IMR-90 (cell line): Measurements from ENCODE around the gene LIPG. TPM values are rescaled to one million over a fixed set of nuclear protein-coding genes. Genes with fewer than 3 reads are reported as not detected.

Experiments used
- ATAC-seq: fragments of 200-7000 bp; cut with Tn5 transposase; 2 replicates; pipeline ENCODE4 v1.9.1; 2020; ENCODE audit warnings: low read depth, mild to moderate bottlenecking, moderate library complexity
- BruUV-seq: library from RNA; stranded (reverse); fragments of 400-500 nt; replicated peaks from 2 replicates; lab custom pipeline; 2021; lab: Mats Ljungman, UMichigan
- CTCF ChIA-PET: fragments of 300-600 bp; formaldehyde crosslinking; extraction: SDS; loops from one replicate; lab custom pipeline; 2021; ENCODE audit warnings: antibody characterized with exemption; lab: Yijun Ruan, JAX
- POLR2A ChIA-PET: fragments of 300-600 bp; sonication (Branson Sonifier 250); formaldehyde crosslinking; loops from one replicate; lab custom pipeline; 2022; ENCODE audit warnings: antibody characterized with exemption; ENCODE audit not compliant: unreplicated experiment; lab: Charles Lee
- DNase-seq: peaks from one replicate; pipeline ENCODE4 v3.0.0; 2013
- H2AFZ ChIP-seq: replicated peaks from 2 replicates; pipeline ENCODE3; 2013; ENCODE audit warnings: low read length, mild to moderate bottlenecking; ENCODE audit not compliant: poor library complexity
- H2AK5ac ChIP-seq: 2 replicates; pipeline ENCODE4 v1.6.1; 2013; ENCODE audit warnings: low read depth, low read length, inconsistent platforms
- H2AK9ac ChIP-seq: replicated peaks from 2 replicates; pipeline ENCODE3; 2013; ENCODE audit warnings: mild to moderate bottlenecking, low read depth, low read length, moderate library complexity; ENCODE audit not compliant: poor library complexity
- H2BK120ac ChIP-seq: 2 replicates; pipeline ENCODE4 v1.6.1; 2013; ENCODE audit warnings: low read depth, low read length, inconsistent platforms
- H2BK15ac ChIP-seq: 3 replicates; pipeline ENCODE4 v1.6.1; 2013; ENCODE audit warnings: low read depth, low read length, inconsistent platforms
- H2BK20ac ChIP-seq: 2 replicates; pipeline ENCODE4 v1.6.1; 2013; ENCODE audit warnings: low read depth, mild to moderate bottlenecking, inconsistent platforms, low read length, moderate library complexity
- H2BK5ac ChIP-seq: 2 replicates; pipeline ENCODE4 v1.6.1; 2013; ENCODE audit warnings: mild to moderate bottlenecking, low read depth, low read length, inconsistent platforms; ENCODE audit not compliant: poor library complexity, severe bottlenecking
- H3K14ac ChIP-seq: replicated peaks from 2 replicates; pipeline ENCODE4 v1.6.1; 2013; ENCODE audit warnings: low read depth, low read length, inconsistent platforms
- H3K18ac ChIP-seq: 2 replicates; pipeline ENCODE4 v1.6.1; 2013; ENCODE audit warnings: low read depth, low read length, control low read depth
- H3K23ac ChIP-seq: 2 replicates; pipeline ENCODE4 v1.6.1; 2013; ENCODE audit warnings: low read depth, low read length, inconsistent platforms
- H3K27ac ChIP-seq: 2 replicates; pipeline ENCODE4 v1.5.1; 2013; ENCODE audit warnings: mild to moderate bottlenecking, control low read depth, low read length; ENCODE audit not compliant: insufficient read depth
- H3K27me3 ChIP-seq: 2 replicates; pipeline ENCODE4 v1.6.1; 2013; ENCODE audit warnings: low read length; ENCODE audit not compliant: control insufficient read depth, insufficient read depth
- H3K36me3 ChIP-seq: 2 replicates; pipeline ENCODE4 v1.6.1; 2013; ENCODE audit warnings: low read length, mixed read lengths; ENCODE audit not compliant: control insufficient read depth, insufficient read depth
- H3K4ac ChIP-seq: 2 replicates; pipeline ENCODE4 v1.6.1; 2013; ENCODE audit warnings: low read depth, low read length, inconsistent platforms
- H3K4me1 ChIP-seq: 2 replicates; pipeline ENCODE4 v1.6.1; 2013; ENCODE audit warnings: low read length, mixed read lengths; ENCODE audit not compliant: control insufficient read depth, insufficient read depth
- H3K4me2 ChIP-seq: 2 replicates; pipeline ENCODE4 v1.6.1; 2013; ENCODE audit warnings: low read depth, mild to moderate bottlenecking, control low read depth, low read length, moderate library complexity
- H3K4me3 ChIP-seq: 2 replicates; pipeline ENCODE4 v1.5.1; 2013; ENCODE audit warnings: low read depth, mild to moderate bottlenecking, control low read depth, low read length, moderate library complexity; ENCODE audit not compliant: insufficient read depth
- H3K56ac ChIP-seq: 2 replicates; pipeline ENCODE4 v1.6.1; 2013; ENCODE audit warnings: low read length, inconsistent platforms; ENCODE audit not compliant: insufficient read depth; ENCODE audit errors: extremely low read depth
- H3K79me1 ChIP-seq, 2 experiments: 2 replicates each; pipeline ENCODE4 v1.6.1; 2013; ENCODE audit warnings: low read length in 2 of 2, inconsistent platforms in 1 of 2, low read depth in 1 of 2
- H3K9ac ChIP-seq: 2 replicates; pipeline ENCODE4 v1.6.1; 2013; ENCODE audit warnings: low read depth, low read length, control low read depth
- H3K9me1 ChIP-seq: 2 replicates; pipeline ENCODE4 v1.6.1; 2013; ENCODE audit warnings: low read length, inconsistent platforms; ENCODE audit not compliant: insufficient read depth
- H3K9me3 ChIP-seq: 2 replicates; pipeline ENCODE4 v1.6.1; 2013; ENCODE audit warnings: low read length; ENCODE audit not compliant: control insufficient read depth, insufficient read depth
- H4K20me1 ChIP-seq: 2 replicates; pipeline ENCODE4 v1.6.1; 2013; ENCODE audit warnings: low read length, inconsistent platforms; ENCODE audit not compliant: insufficient read depth
- H4K5ac ChIP-seq: 2 replicates; pipeline ENCODE4 v1.6.1; 2013; ENCODE audit warnings: mild to moderate bottlenecking, low read depth, low read length, control low read depth
- H4K8ac ChIP-seq, 2 experiments: 2 replicates each; pipeline ENCODE4 v1.6.1; 2013; ENCODE audit warnings: low read depth in 2 of 2, low read length in 2 of 2, control low read depth in 1 of 2, inconsistent platforms in 1 of 2
- H4K91ac ChIP-seq: 2 replicates; pipeline ENCODE4 v1.6.1; 2013; ENCODE audit warnings: low read depth, low read length, inconsistent platforms; ENCODE audit not compliant: insufficient read depth
- CEBPB ChIP-seq: IDR thresholded peaks from 2 replicates; pipeline ENCODE4 v1.6.1; 2012; ENCODE audit warnings: low read depth, low read length, improper control_type of control experiment
- CHD1 ChIP-seq: IDR thresholded peaks from 2 replicates; pipeline ENCODE4 v1.6.1; 2012; ENCODE audit warnings: low read depth, low read length, improper control_type of control experiment
- ELK1 ChIP-seq: fragments of 150-350 bp; IDR thresholded peaks from 2 replicates; pipeline ENCODE4 v1.6.1; 2016; ENCODE audit warnings: low read depth, mild to moderate bottlenecking, low read length, moderate library complexity, borderline replicate concordance
- FOS ChIP-seq: fragments of 150-350 bp; IDR thresholded peaks from 2 replicates; pipeline ENCODE4 v1.6.1; 2016; ENCODE audit warnings: low read depth, low read length
- MAFK ChIP-seq: IDR thresholded peaks from 2 replicates; pipeline ENCODE4 v1.6.1; 2012; ENCODE audit warnings: low read depth, low read length, improper control_type of control experiment
- RAD21 ChIP-seq: IDR thresholded peaks from 2 replicates; pipeline ENCODE4 v1.6.1; 2012; ENCODE audit warnings: low read length, improper control_type of control experiment
- WGBS, 2 experiments: methylation state at CpG; one replicate each; pipeline versions ENCODE4 v1.1.5 to v1.1.7; 2013; ENCODE audit warnings: missing lambda C conversion rate in 2 of 2; ENCODE audit not compliant: insufficient read length in 1 of 2; ENCODE audit errors: extremely low coverage in 2 of 2; 5-methylcytosine and 5-hydroxymethylcytosine counted together
- dilution Hi-C: fragments of 300-500 bp; cut with HindIII; formaldehyde crosslinking; loops from one replicate; pipeline ENCODE4 v1.14.3; 2018; ENCODE audit warnings: low sequenced_read_pairs; ENCODE audit not compliant: unreplicated experiment
- in situ Hi-C: fragments of 300-500 bp; cut with MboI; formaldehyde crosslinking; loops from 3 replicates; pipeline ENCODE4 v1.14.3; 2019; ENCODE audit warnings: low sequenced_read_pairs, inconsistent platforms, mixed read lengths
- intact Hi-C: fragments of 100-400 bp; cut with micrococcal nuclease; formaldehyde crosslinking; loops from 2 replicates; pipeline ENCODE4 v1.10.0; 2022
- polyA plus RNA-seq, 3 experiments: library from polyadenylated mRNA; depleted of rRNA; stranded (reverse); fragments of >200 nt; gene quantifications; 2 replicates each; pipeline ENCODE4 v1.2.3, GENCODE V29; 2012; ENCODE audit warnings: low replicate concordance in 1 of 3
- total RNA-seq: library from RNA; depleted of rRNA; stranded (reverse); fragments of >200 nt; gene quantifications from 2 replicates; pipeline ENCODE4 v1.2.3, GENCODE V29; 2012
- TF ChIP-seq, protein P1 (sequence below): fragments of 150-350 bp; IDR thresholded peaks from 2 replicates; pipeline ENCODE4 v1.6.1; 2017; ENCODE audit warnings: mild to moderate bottlenecking, antibody characterized with exemption, low read length, low read depth

The LIPG gene
- total and polyA plus RNA-seq, 2 of the 4 experiments (the other 2 are of a cell fraction), result under 0.01 to 0.14 TPM

GRCh38 chr18:49558356-49558755 is 3.5 kb upstream of the LIPG start:
- Histone ChIP-seq H3K18ac (no peak overlapping the region), H3K4me2 (no peak overlapping the region), H3K4me3 (no peak overlapping the region), H2AFZ (no peak overlapping the region), H2BK5ac (no peak overlapping the region), H2BK20ac (no peak overlapping the region), H4K8ac (no peak overlapping the region), H4K20me1 (no peaks in the 10 kb centered on the region), H3K27me3 (peaks cover 55% of the 10 kb centered on the region), H4K5ac (no peak overlapping the region), H3K56ac (no peak overlapping the region), H3K4me1 (peaks cover 6% of the 10 kb centered on the region), H3K27ac (no peak overlapping the region), H3K79me1 (no peaks in the 10 kb centered on the region), H3K23ac (no peak overlapping the region), H2BK15ac (no peak overlapping the region), H3K14ac (no peak overlapping the region), H3K36me3 (no peaks in the 10 kb centered on the region), H2AK9ac (no peak overlapping the region), H2AK5ac (no peak overlapping the region), H2BK120ac (no peak overlapping the region), H3K9ac (no peak overlapping the region), H4K91ac (no peak overlapping the region), H3K9me3 (no peaks in the 10 kb centered on the region), H3K9me1 (no peaks in the 10 kb centered on the region), H3K4ac (no peak overlapping the region)
- ATAC-seq (no peak), DNase-seq (no peak)
- no TSS peak for BruUV-seq
- in situ Hi-C loops, result loop anchor here (5.0 kb wide), 1 partner anchor 304 kb away; no protein-coding TSS in a partner anchor
- WGBS, 2 experiments, result 80% methylated on average over 1 of the region's 3 CpGs; no CpG with 5 or more reads in 1 of the 2 experiments
- TF ChIP-seq FOS, result no peak
- TF ChIP-seq ELK1, result no peak
- no peak for TF ChIP-seq MAFK
- TF ChIP-seq CEBPB, result no peak
- TF ChIP-seq RAD21, result no peak
- TF ChIP-seq CHD1, result no peak
- TF ChIP-seq, protein P1, sequence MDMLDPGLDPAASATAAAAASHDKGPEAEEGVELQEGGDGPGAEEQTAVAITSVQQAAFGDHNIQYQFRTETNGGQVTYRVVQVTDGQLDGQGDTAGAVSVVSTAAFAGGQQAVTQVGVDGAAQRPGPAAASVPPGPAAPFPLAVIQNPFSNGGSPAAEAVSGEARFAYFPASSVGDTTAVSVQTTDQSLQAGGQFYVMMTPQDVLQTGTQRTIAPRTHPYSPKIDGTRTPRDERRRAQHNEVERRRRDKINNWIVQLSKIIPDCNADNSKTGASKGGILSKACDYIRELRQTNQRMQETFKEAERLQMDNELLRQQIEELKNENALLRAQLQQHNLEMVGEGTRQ, result no peak
- intact Hi-C loops, result loop anchor here (2.0 kb wide), 1 partner anchor 226 kb away; no protein-coding TSS in a partner anchor
- CTCF ChIA-PET, result interaction anchor here (0.7 to 1.6 kb wide), 4 partner anchors 47 to 300 kb away, joined by 3 to 6 read pairs (median 3); no protein-coding TSS in a partner anchor
- dilution Hi-C loops, result no loop called here
- POLR2A ChIA-PET, result no interaction called here
